Kidney (tissue), 14 donors: ENCODE data around the gene AGPS. TPM values are rescaled to one million over a fixed set of nuclear protein-coding genes. Genes with fewer than 3 reads are reported as not detected.

Source experiments
- DNase-seq, 5 donors: peaks; one replicate each; pipeline ENCODE4 v3.0.0-alpha.2; 2013 to 2020
- FAIRE-seq: peaks from 2 replicates; lab custom pipeline; 2012; peaks lifted over from hg19 to GRCh38; lab: Jason Lieb, UNC
- H3K27ac ChIP-seq, 2 donors: one replicate each; pipeline ENCODE4 v1.7.0; 2013; ENCODE audit warnings: low read depth in 2 of 2, low read length in 2 of 2, inconsistent platforms in 1 of 2
- H3K27me3 ChIP-seq: one replicate; pipeline ENCODE4 v1.7.1; 2013; ENCODE audit warnings: low read length, inconsistent platforms; ENCODE audit not compliant: control insufficient read depth, insufficient read depth
- H3K36me3 ChIP-seq, 3 donors: one replicate each; pipeline versions ENCODE4 v1.7.0 to v1.7.1; 2013; ENCODE audit warnings: low read length in 3 of 3, control low read depth in 1 of 3, inconsistent platforms in 1 of 3; ENCODE audit not compliant: insufficient read depth in 3 of 3, control insufficient read depth in 2 of 3
- H3K4me1 ChIP-seq, 3 donors: one replicate each; pipeline versions ENCODE4 v1.7.0 to v1.7.1; 2013; ENCODE audit warnings: low read length in 3 of 3, inconsistent platforms in 1 of 3, low read depth in 1 of 3; ENCODE audit not compliant: control insufficient read depth in 2 of 3, insufficient read depth in 2 of 3
- H3K4me3 ChIP-seq, 3 donors: one replicate each; pipeline versions ENCODE4 v1.7.0 to v1.8.1; 2013; ENCODE audit warnings: low read length in 3 of 3, control low read depth in 1 of 3, inconsistent platforms in 1 of 3
- H3K9ac ChIP-seq, 3 donors: one replicate each; pipeline versions ENCODE4 v1.7.0 to v1.7.1; 2013; ENCODE audit warnings: low read length in 3 of 3, control low read depth in 1 of 3, inconsistent platforms in 1 of 3
- H3K9me3 ChIP-seq, 3 donors: one replicate each; pipeline versions ENCODE4 v1.7.0 to v1.7.1; 2013; ENCODE audit warnings: low read length in 3 of 3, control low read depth in 1 of 3, inconsistent platforms in 1 of 3; ENCODE audit not compliant: control insufficient read depth in 2 of 3, insufficient read depth in 1 of 3
- intact Hi-C: fragments of 100-400 bp; cut with DNase I; formaldehyde crosslinking; loops from one replicate; pipeline ENCODE4 v1.11.1; 2022
- polyA plus RNA-seq: library from polyadenylated mRNA; stranded (reverse); fragments of 350-450 nt; fragmentation: Illumina TruSeq; extraction: RNeasy Lipid Tissue Mini Kit (QIAGEN cat#74804); gene quantifications from one replicate; pipeline ENCODE4 v1.2.3, GENCODE V29; 2014; ENCODE audit warnings: low read depth, low replicate concordance; ENCODE audit not compliant: insufficient read depth
- total RNA-seq: library from RNA; stranded (reverse); fragmentation: NEBNext Ultra II Directional; extraction: Animal tissue kit (Norgen Biotek cat#: 25700); gene quantifications from one replicate; pipeline ENCODE4 v1.2.1, GENCODE V29; 2021
- TF ChIP-seq, protein P1 (sequence below): IDR thresholded peaks from 3 replicates; pipeline ENCODE4 v1.5.1; 2012; ENCODE audit warnings: mild to moderate bottlenecking, moderate library complexity, borderline replicate concordance; ENCODE audit not compliant: insufficient read depth; ENCODE audit errors: extremely low read depth
- donor health status: control.
- donor health status: control.
- donor health status: control.
- donor health status: control.
- donor health status: control.
- donor health status: DM: yes; HTN: yes; CAD: no.
- donor health status: Normal renal cell carcinoma (clear cell type).

AGPS gene
- total and polyA plus RNA-seq, 2 donors from 2014 or later, result 7.9 to 45.7 TPM

DNA sequence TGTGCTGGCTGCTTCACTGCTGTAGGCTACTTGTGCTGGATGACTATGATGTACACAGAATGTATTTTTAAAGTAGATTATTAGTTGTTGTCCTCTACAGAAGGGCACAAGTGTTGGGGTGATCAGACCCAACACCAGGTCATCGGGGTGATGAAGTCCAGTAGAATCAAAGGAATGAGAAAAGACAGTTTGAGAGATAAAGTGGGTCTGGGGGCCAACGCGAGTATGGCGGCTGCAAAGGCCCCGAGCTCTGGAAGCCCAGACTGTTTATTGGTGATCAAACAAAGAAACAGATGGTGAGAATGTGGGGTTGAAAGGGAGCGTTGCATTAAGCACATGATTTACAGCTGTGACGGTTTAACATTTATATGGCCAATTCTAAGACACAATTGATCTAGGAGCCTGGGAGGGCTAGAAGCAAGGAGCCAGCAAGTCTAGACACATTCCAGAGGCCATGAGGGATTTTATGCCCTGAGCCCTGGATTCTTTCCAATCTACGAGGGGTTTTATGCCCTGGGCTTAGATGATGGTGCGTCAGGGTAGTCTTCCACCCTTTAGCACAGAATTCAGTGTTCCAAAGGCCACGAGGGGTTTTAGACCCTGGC, 153.5 kb downstream of the AGPS start:
- Histone ChIP-seq H3K4me1 (peaks cover 0 to 6% (median 0%) of the 10 kb centered on the region in 3 donors), H3K27me3 (no peaks in the 10 kb centered on the region), H3K27ac (no peak overlapping the region), H3K9ac (no peak overlapping the region), H3K9me3 (no peaks in the 10 kb centered on the region), H3K4me3 (no peak overlapping the region), H3K36me3 (no peaks in the 10 kb centered on the region)
- intact Hi-C loops, result no loop called here
- FAIRE-seq, result no peak
- no peak for DNase-seq
- TF ChIP-seq, protein P1, sequence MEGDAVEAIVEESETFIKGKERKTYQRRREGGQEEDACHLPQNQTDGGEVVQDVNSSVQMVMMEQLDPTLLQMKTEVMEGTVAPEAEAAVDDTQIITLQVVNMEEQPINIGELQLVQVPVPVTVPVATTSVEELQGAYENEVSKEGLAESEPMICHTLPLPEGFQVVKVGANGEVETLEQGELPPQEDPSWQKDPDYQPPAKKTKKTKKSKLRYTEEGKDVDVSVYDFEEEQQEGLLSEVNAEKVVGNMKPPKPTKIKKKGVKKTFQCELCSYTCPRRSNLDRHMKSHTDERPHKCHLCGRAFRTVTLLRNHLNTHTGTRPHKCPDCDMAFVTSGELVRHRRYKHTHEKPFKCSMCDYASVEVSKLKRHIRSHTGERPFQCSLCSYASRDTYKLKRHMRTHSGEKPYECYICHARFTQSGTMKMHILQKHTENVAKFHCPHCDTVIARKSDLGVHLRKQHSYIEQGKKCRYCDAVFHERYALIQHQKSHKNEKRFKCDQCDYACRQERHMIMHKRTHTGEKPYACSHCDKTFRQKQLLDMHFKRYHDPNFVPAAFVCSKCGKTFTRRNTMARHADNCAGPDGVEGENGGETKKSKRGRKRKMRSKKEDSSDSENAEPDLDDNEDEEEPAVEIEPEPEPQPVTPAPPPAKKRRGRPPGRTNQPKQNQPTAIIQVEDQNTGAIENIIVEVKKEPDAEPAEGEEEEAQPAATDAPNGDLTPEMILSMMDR, result no peak

DNA sequence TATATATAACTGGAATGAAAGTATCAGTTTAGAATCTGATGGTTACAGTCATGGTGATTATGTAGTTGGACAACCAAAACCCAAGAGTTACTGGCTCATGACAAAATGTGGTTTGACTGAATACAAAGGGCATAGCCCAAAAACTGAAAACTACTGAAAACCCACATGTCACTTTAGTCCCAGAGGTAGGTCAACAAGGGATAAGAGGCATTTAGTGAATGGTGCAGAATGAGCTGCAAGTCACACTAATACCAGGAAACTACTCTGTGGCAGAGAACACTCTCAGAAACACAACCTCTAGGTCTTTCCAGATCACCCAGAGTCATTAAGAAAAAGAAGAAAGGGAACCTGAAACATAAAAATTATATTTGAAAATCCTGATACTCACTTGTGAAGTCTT, 154.5 kb downstream of the AGPS start:
- DNase-seq (no peak), FAIRE-seq (no peak)
- Histone ChIP-seq H3K27ac (no peak overlapping the region), H3K4me3 (no peak overlapping the region), H3K4me1 (peaks cover 4 to 6% (median 5%) of the 10 kb centered on the region in 3 donors), H3K27me3 (no peaks in the 10 kb centered on the region), H3K9ac (no peak overlapping the region), H3K36me3 (no peaks in the 10 kb centered on the region), H3K9me3 (no peaks in the 10 kb centered on the region)
- intact Hi-C loops, result no loop called here
- TF ChIP-seq, protein P1, result no peak

DNA sequence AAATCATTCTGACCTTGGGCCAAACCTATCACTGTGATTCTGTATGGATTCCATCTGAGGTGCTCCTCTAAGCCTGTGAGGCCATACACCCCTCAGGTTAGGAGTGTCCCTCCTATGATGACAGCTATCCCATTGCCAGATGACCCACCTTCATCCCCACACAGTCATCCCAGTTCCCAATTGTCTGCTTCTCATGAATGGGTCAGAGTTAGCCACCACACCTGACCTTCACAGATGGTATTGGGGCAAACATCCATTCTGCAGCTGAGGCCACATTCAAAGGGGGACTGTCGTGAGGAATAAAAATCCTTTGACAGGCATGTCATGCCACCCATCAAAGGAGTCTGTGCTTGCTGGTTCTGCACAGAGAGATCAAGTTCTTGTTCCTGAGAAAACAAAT, 155.2 kb downstream of the AGPS start:
- H3K27me3 ChIP-seq, result no peaks in the 10 kb centered on the region
- H3K9me3 ChIP-seq, result no peaks in the 10 kb centered on the region
- DNase-seq, result no peak
- no peak for FAIRE-seq
- no peak overlapping the region for H3K4me3 ChIP-seq
- intact Hi-C loops, result no loop called here
- no peak overlapping the region for H3K27ac ChIP-seq
- peaks cover 4 to 5% (median 4%) of the 10 kb centered on the region in 3 donors for H3K4me1 ChIP-seq
- H3K9ac ChIP-seq, result no peak overlapping the region
- TF ChIP-seq, protein P1, result no peak
- no peaks in the 10 kb centered on the region for H3K36me3 ChIP-seq

DNA sequence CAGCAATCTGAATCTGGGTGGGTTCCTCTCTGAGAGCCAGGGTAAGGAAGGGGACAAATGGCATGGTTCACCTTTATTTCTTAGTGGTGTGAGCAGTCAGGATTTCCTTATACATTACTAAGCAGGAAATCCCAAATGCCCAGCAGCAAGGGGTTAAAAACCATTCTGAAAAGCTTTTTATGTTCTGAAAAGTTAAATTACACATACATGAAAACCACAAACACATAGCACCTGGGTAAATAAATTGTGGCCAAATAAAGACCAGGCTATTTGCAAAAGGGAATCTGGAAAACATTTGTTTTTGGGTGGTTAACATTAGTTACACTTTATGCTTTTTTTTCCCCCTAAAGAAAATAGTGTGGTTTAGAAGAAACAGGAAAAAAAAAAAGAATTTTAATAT, 156.1 kb downstream of the AGPS start:
- Histone ChIP-seq H3K27me3 (no peaks in the 10 kb centered on the region), H3K4me1 (peaks cover 2 to 5% (median 4%) of the 10 kb centered on the region in 3 donors), H3K9ac (no peak overlapping the region), H3K36me3 (no peaks in the 10 kb centered on the region), H3K9me3 (no peaks in the 10 kb centered on the region), H3K4me3 (no peak overlapping the region), H3K27ac (no peak overlapping the region)
- DNase-seq (no peak), FAIRE-seq (no peak)
- intact Hi-C loops, result no loop called here
- TF ChIP-seq, protein P1, result no peak
